Stimulated activated CD8-positive, alpha-beta memory T cell treated with anti-CD3 and anti-CD28 coated beads, Interleukin-12 subunit alpha, Interleukin-12 subunit beta, amount 100 ng/mL, for 24 hours (primary cell): ENCODE data around the gene HSPE1.
"Not testable (repeated sequence)": the region's sequence is repeated elsewhere in the genome, so short reads cannot be mapped to it uniquely, and the experiment has no call there.

ENCODE experiments used
- DNase-seq: peaks from one replicate; pipeline ENCODE4 v3.0.0-alpha.2; 2020; ENCODE audit errors: extremely low read depth

The HSPE1 gene

GRCh38 chr2:197498235-197498936 is 1.8 kb upstream of the HSPE1 start:
- no peak for DNase-seq

GRCh38 chr2:197498937-197499593 is 1.1 kb upstream of the HSPE1 start:
- no peak for DNase-seq

DNA sequence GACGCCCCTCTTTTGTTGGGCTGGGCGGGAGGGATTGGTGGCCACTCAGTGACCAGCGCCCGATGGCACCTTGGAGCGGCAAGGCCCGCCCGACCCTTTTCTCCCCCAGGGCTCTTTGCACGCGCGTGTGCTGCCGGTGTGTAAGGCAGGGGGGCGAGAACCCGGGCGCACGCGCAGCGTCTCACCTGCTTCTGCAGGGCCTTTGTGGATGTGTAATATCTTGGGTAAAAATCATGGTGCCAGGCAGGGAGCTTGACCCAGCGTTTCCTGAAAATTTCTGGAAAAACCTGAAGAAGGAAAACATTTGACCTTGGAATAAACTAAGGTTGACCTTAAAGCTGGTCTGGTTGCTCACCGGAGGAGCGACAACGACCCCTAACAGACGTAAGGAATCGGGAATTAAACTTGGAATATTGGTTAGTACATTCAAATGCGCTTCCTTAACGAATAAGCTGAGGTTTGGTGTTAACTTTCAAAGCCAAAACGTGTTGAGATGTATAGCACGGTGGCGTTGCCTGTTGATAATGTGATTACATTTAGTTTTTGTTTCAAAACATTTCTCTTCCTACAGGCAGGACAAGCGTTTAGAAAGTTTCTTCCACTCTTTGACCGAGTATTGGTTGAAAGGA is 438 bp downstream of the HSPE1 start:
- DNase-seq: no peak

DNA sequence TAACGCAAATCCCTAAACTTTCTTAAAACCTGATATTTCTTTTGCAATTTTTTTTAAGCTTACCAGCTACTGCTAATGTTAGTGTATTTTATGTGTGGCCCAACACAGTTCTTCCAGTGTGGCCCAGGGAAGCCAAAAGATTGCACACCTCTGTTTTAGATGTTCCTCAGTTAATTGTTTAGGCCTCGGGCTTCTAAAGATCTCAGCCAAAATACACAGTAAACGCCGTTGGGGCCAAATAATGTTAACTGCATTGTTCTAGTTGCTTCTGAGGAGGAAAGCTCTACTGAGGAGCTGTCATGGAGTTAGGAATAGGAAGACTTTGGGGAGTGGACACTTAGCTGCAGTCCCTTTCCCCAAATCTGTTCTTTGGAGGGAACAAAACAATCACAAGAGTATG is 2.0 kb downstream of the HSPE1 start:
- no peak for DNase-seq

DNA sequence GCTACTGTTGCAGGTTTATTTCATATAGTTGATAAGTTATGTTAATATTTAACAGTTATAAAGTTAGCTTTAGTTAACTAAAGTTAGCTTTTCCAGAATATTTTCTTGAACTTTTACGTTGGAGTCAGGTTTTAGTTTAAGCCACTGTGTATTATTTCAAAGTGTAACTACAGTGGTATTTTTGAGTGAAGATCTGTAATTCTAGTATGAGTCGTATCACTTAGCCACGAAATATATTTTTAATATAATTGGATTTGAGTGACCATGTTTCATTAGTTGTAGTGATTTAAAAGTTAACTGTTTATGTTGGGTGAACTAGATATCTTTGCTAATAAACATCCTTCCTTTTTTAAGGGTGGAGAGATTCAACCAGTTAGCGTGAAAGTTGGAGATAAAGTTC is 2.5 kb downstream of the HSPE1 start:
- DNase-seq: no peak

GRCh38 chr2:197504000-197504399 is 3.8 kb downstream of the HSPE1 start:
- DNase-seq: no peak

DNA sequence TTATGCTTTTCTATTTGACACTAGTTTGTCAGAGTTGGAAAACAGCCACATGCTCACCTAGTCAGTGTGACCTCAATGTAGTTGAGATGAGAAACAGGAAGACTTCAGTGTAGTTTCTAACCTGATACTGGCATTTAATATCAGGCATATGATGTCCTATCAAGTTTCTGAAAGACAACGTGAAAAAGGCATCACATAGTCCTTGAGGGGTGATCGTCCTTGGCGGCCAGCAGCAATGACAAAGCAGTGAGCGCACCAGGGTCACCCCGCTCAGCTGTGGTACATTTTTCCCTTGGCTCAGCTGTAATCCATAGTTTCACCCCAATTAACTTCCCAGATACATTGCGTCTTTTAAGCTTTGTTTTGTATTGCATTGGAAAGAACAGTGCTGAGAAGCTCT is 4.3 kb downstream of the HSPE1 start:
- DNase-seq: no peak

GRCh38 chr2:197506658-197507057 is 6.5 kb downstream of the HSPE1 start:
- no peak for DNase-seq

- DNase-seq: no peak
These were observed 13.7 kb downstream of the HSPE1 start for GRCh38 chr2:197513915-197514314.

DNA sequence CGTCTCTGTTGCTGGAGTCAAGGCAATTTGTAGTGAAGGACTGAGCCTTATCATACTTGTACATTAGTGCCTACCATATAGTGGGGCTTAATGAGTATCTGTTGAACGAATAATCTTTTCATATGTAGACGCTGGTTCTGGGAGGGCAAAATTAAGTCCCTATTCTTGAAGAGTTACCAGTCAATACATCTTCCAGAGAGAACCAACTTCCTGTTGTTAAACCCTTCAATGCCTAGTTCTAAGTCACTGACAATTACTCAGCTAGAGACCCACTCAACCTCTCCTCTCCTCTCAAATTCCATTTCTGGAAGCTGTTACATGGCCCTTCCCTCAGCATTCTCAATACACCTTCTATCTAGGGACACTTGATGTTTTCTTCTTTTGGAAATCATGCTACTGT is 14.6 kb downstream of the HSPE1 start:
- no peak for DNase-seq

- DNase-seq: no peak
These were observed 15.1 kb downstream of the HSPE1 start for GRCh38 chr2:197515315-197515738.

DNA sequence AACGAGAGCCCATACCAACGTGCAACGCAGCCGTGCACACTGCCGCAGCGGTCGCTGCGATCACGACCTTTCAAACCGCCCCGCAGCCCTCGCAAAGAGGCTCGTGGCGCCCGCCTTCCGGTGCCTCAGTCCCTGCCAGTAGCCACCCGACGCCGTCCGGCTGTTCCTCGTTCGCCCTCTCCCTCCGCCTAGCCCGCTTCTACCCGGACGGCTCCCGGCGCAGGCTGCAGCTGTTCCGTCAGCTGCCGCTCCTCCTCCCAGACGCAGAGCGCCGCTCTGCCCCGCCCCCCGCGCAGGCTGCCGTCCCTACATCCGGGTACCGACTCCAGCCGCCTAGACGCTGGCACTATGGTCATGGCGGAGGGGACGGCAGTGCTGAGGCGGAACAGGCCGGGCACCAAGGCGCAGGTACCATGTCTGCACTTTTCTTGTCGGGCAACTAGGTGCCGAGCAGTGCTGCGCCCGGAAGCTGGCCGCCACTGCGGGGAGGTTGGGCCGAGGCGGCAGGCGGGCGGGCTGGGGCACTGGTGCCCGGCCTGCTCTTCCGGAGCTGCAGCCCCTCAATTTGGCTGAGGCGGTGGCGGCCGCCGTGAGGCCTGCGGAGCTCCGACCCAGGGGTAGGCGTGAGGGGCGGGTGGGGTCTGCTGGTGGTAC is 15.7 kb downstream of the HSPE1 start, which contains the start of gene MOB4:
MOB4 (plus strand) TSS at position 328 of the 654 bp plus-strand sequence; CDS start at position 349, 21 bp downstream.
- DNase-seq: peak; percentile 81

- no peak for DNase-seq
These were observed 16.2 kb downstream of the HSPE1 start for GRCh38 chr2:197516393-197516761.

DNA sequence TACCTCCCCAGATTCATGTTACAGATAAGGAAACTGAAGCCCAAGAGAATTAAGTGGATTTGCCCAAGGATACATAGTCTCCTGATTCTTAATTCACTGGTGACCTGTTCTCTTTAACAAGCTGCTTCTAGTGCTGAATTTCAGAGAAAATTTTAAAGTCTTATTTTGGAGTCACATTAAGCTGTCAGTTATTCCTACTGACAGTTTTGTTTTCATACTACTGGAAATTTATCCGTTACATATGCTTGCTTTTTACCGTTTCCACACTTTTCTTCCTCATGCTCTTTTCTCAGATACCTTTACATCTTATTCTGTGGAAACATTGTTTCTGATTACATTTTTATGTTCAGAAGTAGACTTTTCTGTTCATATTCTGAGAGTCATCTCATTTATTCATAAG is 17.0 kb downstream of the HSPE1 start:
- no peak for DNase-seq

DNA sequence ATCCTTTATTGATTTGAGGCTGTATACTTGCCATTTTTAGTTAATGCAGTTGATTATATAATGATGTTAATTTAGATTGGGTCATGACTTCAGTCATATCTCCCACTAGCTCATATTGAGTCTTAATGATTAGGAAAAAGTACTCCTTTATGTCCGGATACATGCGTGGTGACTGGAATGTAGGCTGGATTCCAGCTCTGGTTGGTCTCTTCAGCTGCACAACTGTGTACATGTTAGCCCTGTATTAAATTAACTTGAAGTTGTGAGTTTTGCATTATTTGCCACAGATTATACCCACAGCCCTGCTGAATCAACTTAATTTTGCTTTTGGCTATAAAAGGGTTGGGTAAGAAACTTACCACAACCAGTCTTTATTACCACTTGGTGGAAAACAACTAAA is 38.2 kb downstream of the HSPE1 start:
- no peak for DNase-seq

DNA sequence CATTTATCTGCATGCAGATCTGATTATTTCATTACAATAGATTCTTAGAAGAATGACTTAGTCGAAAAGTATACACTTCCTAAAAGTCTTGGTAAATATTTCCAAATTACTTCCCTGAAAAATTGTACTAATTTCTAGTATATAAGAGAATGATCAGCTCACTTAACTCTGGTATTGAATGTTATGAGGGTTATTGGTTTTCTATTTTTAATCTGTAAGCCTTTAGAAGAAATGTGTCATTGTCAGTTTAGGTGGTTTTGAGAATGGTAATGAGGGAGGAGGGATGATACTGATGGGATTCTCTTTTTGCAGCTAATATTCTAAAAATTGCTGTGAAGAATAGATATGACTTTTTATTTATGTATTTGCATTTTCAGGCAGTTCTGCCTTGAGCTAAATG is 39.6 kb downstream of the HSPE1 start:
- DNase-seq: no peak

DNA sequence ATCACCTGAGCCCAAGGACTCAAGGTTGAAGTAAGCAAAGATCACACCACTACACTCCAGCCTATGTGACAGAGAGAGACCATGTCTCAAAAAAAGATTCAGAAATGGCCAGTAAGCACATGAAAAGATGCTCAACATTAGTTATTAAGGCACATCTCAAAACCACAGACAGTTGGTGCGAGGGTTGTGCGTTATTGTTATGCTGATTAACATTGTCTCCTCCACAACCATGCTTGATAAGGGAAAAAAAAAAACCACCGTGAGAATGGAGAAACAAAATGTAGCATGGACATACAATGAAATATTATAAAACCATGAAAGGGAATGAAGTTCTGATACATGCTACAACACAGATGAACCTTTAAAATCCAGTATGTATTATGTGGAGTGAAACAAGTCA is 43.0 kb downstream of the HSPE1 start:
- DNase-seq: no peak

- DNase-seq: no peak
These were observed 47.2 kb downstream of the HSPE1 start for GRCh38 chr2:197547163-197547900.

DNA sequence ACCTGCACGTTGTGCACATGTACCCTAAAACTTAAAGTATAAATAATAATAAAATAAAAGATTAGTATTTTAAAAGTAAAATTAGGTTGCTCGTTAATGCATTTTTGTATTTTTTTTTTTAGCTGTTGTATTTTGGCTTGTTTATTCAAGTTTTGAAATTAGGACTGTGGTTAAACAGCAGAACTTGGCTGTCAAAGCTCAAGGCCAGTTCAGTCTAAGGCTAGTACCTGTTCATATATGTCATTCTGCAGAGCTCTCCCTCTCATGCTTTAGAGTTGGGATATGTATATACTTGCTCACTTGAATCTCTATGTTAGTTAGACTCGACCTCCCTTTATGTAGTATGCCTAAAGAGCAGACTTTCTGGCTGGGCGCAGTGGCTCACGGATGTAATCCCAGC is 48.4 kb downstream of the HSPE1 start:
- DNase-seq: no peak

- not testable (repeated sequence) for DNase-seq
These were observed 51.1 kb downstream of the HSPE1 start for GRCh38 chr2:197551260-197551659.
